Neural cell (in vitro differentiated cells): ENCODE measurements around the gene SLMAP. TPM values are rescaled to one million over a fixed set of nuclear protein-coding genes. Genes with fewer than 3 reads are reported as not detected.

ENCODE experiments used
- H2AFZ ChIP-seq: fragments of 200-600, 300-800 bp; sonication (generic), shearing (Covaris generic); 2 replicates; pipeline ENCODE4 v1.6.0; 2014; ENCODE audit warnings: low read depth, mild to moderate bottlenecking, antibody characterized with exemption, low read length, moderate library complexity
- H3F3A ChIP-seq: fragments of 200-600 bp; shearing (Covaris generic); 2 replicates; pipeline ENCODE4 v1.6.1; 2016; ENCODE audit warnings: mild to moderate bottlenecking, moderate library complexity, mixed read lengths, antibody characterized with exemption, low read length; ENCODE audit not compliant: insufficient read depth, poor library complexity, severe bottlenecking
- H3K27ac ChIP-seq: fragments of 200-600, 300-800 bp; sonication (generic), shearing (Covaris generic); 2 replicates; pipeline ENCODE4 v1.5.1; 2014; ENCODE audit warnings: mild to moderate bottlenecking, low read length, moderate library complexity
- H3K27me3 ChIP-seq: fragments of 300-800, 200-600 bp; sonication (generic), shearing (Covaris generic); 2 replicates; pipeline ENCODE4 v1.6.0; 2014; ENCODE audit warnings: mild to moderate bottlenecking, low read depth, low read length, moderate library complexity; ENCODE audit not compliant: insufficient read depth
- H3K36me3 ChIP-seq: fragments of 300-800, 200-600 bp; sonication (generic), shearing (Covaris generic); 2 replicates; pipeline ENCODE4 v1.5.1; 2014; ENCODE audit warnings: mild to moderate bottlenecking, antibody characterized with exemption, low read length, moderate library complexity; ENCODE audit not compliant: insufficient read depth
- H3K4me2 ChIP-seq: fragments of 300-800, 200-600 bp; sonication (generic), shearing (Covaris generic); 2 replicates; pipeline ENCODE4 v1.6.0; 2014; ENCODE audit warnings: mild to moderate bottlenecking, low read length
- H3K4me3 ChIP-seq: fragments of 300-800, 200-600 bp; sonication (generic), shearing (Covaris generic); 2 replicates; pipeline ENCODE4 v1.5.1; 2014; ENCODE audit warnings: mild to moderate bottlenecking, low read length, moderate library complexity
- H3K79me2 ChIP-seq: fragments of 200-600 bp; shearing (Covaris generic); replicated peaks from 2 replicates; pipeline ENCODE4 v1.6.0; 2014; ENCODE audit warnings: mild to moderate bottlenecking, low read length, moderate library complexity; ENCODE audit not compliant: insufficient read depth
- H3K9ac ChIP-seq: fragments of 300-800, 200-600 bp; sonication (generic), shearing (Covaris generic); 2 replicates; pipeline ENCODE4 v1.6.1; 2016; ENCODE audit warnings: mild to moderate bottlenecking, low read length, mixed read lengths
- H3K9me2 ChIP-seq: fragments of 200-600 bp; shearing (Covaris generic); 2 replicates; pipeline ENCODE4 v1.6.1; 2016; ENCODE audit warnings: mild to moderate bottlenecking, low read length, mixed read lengths; ENCODE audit not compliant: insufficient read depth
- H3K9me3 ChIP-seq: fragments of 200-600, 300-800 bp; sonication (generic), shearing (Covaris generic); 2 replicates; pipeline ENCODE4 v1.6.1; 2016; ENCODE audit warnings: mild to moderate bottlenecking, mixed run types, low read length, moderate library complexity, mixed read lengths
- H4K20me1 ChIP-seq: fragments of 200-600 bp; shearing (Covaris generic); 2 replicates; pipeline ENCODE4 v1.6.1; 2016; ENCODE audit warnings: mild to moderate bottlenecking, mixed run types; ENCODE audit not compliant: insufficient read depth
- EP300 ChIP-seq: fragments of 450-650 bp; conservative IDR thresholded peaks from 2 replicates; pipeline ENCODE4 v1.6.1; 2014; ENCODE audit warnings: antibody characterized with exemption, mild to moderate bottlenecking, moderate library complexity; ENCODE audit not compliant: poor library complexity, severe bottlenecking
- EZH2 ChIP-seq: fragments of 200-600, 300-800 bp; shearing (Covaris generic), sonication (generic); IDR thresholded peaks from 2 replicates; pipeline ENCODE4 v1.6.1; 2014; ENCODE audit warnings: antibody characterized with exemption, low read length, borderline replicate concordance, mild to moderate bottlenecking; ENCODE audit not compliant: insufficient read depth, poor library complexity, severe bottlenecking
- MXI1 ChIP-seq: fragments of 450-650 bp; conservative IDR thresholded peaks from 2 replicates; pipeline ENCODE4 v1.6.1; 2014; ENCODE audit warnings: antibody characterized with exemption, mild to moderate bottlenecking; ENCODE audit not compliant: poor library complexity, severe bottlenecking
- POLR2AphosphoS5 ChIP-seq: IDR thresholded peaks from 2 replicates; pipeline ENCODE4 v1.6.1; 2012
- RAD21 ChIP-seq: fragments of 450-650 bp; conservative IDR thresholded peaks from 2 replicates; pipeline ENCODE4 v1.6.1; 2014; ENCODE audit warnings: antibody characterized with exemption, mild to moderate bottlenecking, moderate library complexity
- SMC3 ChIP-seq: fragments of 450-650 bp; conservative IDR thresholded peaks from 2 replicates; pipeline ENCODE4 v1.6.1; 2014; ENCODE audit warnings: antibody characterized with exemption, mild to moderate bottlenecking, moderate library complexity; ENCODE audit not compliant: poor library complexity
- TAF1 ChIP-seq: IDR thresholded peaks from 2 replicates; pipeline ENCODE4 v1.6.1; 2012; ENCODE audit warnings: low read depth
- polyA plus RNA-seq: library from polyadenylated mRNA; depleted of rRNA; stranded (reverse); fragments of >200 nt; gene quantifications from 2 replicates; pipeline ENCODE4 v1.2.3, GENCODE V29; 2014
- TF ChIP-seq, protein P1 (sequence below): fragments of 450-650 bp; IDR thresholded peaks from 2 replicates; pipeline ENCODE4 v1.5.1; 2014; ENCODE audit warnings: antibody characterized with exemption, mild to moderate bottlenecking, moderate library complexity; ENCODE audit not compliant: poor library complexity, severe bottlenecking
- TF ChIP-seq, protein P2 (sequence below): IDR thresholded peaks from 2 replicates; pipeline ENCODE4 v1.6.1; 2012; ENCODE audit warnings: borderline replicate concordance

SLMAP gene
- polyA plus RNA-seq, 1 donor from 2014 or later = 42.1 TPM

DNA sequence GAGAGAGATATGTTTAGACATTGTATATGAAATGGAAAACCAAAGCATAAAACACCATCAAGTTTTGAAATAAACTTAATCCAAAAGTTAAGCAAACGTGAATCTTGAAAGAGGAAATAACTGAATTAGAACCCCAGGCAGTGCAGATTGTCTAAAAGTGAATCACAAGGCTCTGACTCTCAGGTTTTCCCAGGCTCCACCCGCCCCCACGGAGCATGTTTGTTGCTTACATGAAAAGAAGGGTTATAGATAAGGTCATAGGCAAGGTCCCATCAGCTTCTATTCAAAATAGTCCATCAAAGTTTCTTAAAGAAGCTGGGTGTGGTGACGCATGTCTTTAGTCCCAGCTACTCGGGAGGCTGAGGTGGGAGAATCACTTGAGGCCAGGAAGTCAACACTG, 29.0 kb upstream of the SLMAP start:
- Histone ChIP-seq H3K27ac (no peak overlapping the region), H3K27me3 (no peaks in the 10 kb centered on the region), H3K9me3 (no peaks in the 10 kb centered on the region), H3K4me2 (no peak overlapping the region), H4K20me1 (no peaks in the 10 kb centered on the region), H3F3A (no peaks in the 10 kb centered on the region), H3K9ac (no peak overlapping the region), H3K79me2 (no peaks in the 10 kb centered on the region), H2AFZ (no peak overlapping the region), H3K9me2 (no peaks in the 10 kb centered on the region), H3K4me3 (no peak overlapping the region), H3K36me3 (no peaks in the 10 kb centered on the region)
- TF ChIP-seq, protein P1, sequence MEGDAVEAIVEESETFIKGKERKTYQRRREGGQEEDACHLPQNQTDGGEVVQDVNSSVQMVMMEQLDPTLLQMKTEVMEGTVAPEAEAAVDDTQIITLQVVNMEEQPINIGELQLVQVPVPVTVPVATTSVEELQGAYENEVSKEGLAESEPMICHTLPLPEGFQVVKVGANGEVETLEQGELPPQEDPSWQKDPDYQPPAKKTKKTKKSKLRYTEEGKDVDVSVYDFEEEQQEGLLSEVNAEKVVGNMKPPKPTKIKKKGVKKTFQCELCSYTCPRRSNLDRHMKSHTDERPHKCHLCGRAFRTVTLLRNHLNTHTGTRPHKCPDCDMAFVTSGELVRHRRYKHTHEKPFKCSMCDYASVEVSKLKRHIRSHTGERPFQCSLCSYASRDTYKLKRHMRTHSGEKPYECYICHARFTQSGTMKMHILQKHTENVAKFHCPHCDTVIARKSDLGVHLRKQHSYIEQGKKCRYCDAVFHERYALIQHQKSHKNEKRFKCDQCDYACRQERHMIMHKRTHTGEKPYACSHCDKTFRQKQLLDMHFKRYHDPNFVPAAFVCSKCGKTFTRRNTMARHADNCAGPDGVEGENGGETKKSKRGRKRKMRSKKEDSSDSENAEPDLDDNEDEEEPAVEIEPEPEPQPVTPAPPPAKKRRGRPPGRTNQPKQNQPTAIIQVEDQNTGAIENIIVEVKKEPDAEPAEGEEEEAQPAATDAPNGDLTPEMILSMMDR = no peak
- TF ChIP-seq EZH2 = no peak
- no peak for TF ChIP-seq POLR2AphosphoS5
- TF ChIP-seq TAF1 = no peak
- TF ChIP-seq EP300 = no peak
- TF ChIP-seq SMC3 = no peak
- no peak for TF ChIP-seq MXI1
- TF ChIP-seq, protein P2, sequence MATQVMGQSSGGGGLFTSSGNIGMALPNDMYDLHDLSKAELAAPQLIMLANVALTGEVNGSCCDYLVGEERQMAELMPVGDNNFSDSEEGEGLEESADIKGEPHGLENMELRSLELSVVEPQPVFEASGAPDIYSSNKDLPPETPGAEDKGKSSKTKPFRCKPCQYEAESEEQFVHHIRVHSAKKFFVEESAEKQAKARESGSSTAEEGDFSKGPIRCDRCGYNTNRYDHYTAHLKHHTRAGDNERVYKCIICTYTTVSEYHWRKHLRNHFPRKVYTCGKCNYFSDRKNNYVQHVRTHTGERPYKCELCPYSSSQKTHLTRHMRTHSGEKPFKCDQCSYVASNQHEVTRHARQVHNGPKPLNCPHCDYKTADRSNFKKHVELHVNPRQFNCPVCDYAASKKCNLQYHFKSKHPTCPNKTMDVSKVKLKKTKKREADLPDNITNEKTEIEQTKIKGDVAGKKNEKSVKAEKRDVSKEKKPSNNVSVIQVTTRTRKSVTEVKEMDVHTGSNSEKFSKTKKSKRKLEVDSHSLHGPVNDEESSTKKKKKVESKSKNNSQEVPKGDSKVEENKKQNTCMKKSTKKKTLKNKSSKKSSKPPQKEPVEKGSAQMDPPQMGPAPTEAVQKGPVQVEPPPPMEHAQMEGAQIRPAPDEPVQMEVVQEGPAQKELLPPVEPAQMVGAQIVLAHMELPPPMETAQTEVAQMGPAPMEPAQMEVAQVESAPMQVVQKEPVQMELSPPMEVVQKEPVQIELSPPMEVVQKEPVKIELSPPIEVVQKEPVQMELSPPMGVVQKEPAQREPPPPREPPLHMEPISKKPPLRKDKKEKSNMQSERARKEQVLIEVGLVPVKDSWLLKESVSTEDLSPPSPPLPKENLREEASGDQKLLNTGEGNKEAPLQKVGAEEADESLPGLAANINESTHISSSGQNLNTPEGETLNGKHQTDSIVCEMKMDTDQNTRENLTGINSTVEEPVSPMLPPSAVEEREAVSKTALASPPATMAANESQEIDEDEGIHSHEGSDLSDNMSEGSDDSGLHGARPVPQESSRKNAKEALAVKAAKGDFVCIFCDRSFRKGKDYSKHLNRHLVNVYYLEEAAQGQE = no peak
- no peak for TF ChIP-seq RAD21

DNA sequence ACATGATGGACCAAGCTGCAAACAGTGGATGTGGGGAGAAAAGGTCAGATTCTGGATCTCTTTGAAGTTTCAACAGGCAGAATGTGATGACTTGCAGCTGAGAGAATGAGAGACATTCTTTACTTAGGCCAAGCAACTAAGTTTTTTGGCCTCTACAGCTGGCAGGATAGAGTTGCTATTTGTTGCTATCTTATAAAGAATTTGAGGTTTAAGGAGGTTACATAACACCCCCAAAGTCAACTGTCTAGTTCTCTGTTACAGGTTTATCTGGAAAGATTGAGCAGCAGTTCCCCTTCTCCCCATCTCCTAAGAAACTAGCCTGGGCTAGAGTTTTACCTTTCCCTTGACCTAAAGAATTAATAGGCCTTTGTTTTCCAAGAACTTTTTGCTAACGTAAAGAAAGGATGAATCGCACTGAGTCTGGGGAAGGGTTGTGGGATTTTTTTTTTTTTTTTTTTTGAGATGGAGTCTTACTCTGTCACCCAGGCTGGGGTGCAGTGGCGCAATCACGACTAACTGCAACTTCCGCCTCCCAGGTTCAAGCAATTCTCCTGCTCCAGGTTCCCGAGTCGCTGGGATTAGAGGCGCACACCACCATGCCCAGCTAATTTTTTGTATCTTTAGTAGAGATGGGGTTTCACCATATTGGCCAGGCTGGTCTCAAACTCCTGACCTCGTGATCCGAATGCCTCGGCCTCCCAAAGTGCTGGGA, 26.6 kb upstream of the SLMAP start:
- TF ChIP-seq MXI1 = no peak
- TF ChIP-seq RAD21 = no peak
- TF ChIP-seq, protein P2 = no peak
- TF ChIP-seq SMC3 = no peak
- TF ChIP-seq TAF1 = no peak
- no peak for TF ChIP-seq EP300
- H3K9me2 ChIP-seq = no peaks in the 10 kb centered on the region
- H3K27ac ChIP-seq = no peak overlapping the region
- no peak overlapping the region for H3K4me2 ChIP-seq
- H3F3A ChIP-seq = no peaks in the 10 kb centered on the region
- no peak overlapping the region for H3K4me3 ChIP-seq
- H3K27me3 ChIP-seq = no peaks in the 10 kb centered on the region
- no peaks in the 10 kb centered on the region for H3K79me2 ChIP-seq
- no peak overlapping the region for H2AFZ ChIP-seq
- no peaks in the 10 kb centered on the region for H4K20me1 ChIP-seq
- H3K9me3 ChIP-seq = no peaks in the 10 kb centered on the region
- no peak overlapping the region for H3K9ac ChIP-seq
- H3K36me3 ChIP-seq = no peaks in the 10 kb centered on the region
